Sciatic nerve (tissue), 2 donors: Measurements from ENCODE around the gene C1orf210. TPM values are rescaled to one million over a fixed set of nuclear protein-coding genes. Genes with fewer than 3 reads are reported as not detected.

Source experiments
- ATAC-seq: fragments of 200-7000 bp; cut with Tn5 transposase; one replicate; pipeline ENCODE4 v1.9.1; 2020; ENCODE audit warnings: mild to moderate bottlenecking, moderate library complexity
- DNase-seq: peaks from one replicate; pipeline ENCODE4 v3.0.0-alpha.2; 2020; ENCODE audit warnings: low spot score
- intact Hi-C: fragments of 100-400 bp; cut with DNase I; formaldehyde crosslinking; loops from one replicate; pipeline ENCODE4 v1.14.2; 2022
- total RNA-seq: library from RNA; stranded (reverse); fragmentation: NEBNext Ultra II Directional; extraction: Animal tissue kit (Norgen Biotek cat#: 25700); gene quantifications from one replicate; pipeline ENCODE4 v1.2.1, GENCODE V29; 2021
- donor health status: DM: no; HTN: no; CAD: no.
- donor health status: DM: no; HTN: no; CAD: no.

C1orf210 gene
- total RNA-seq, 1 donor from 2014 or later = not detected

DNA sequence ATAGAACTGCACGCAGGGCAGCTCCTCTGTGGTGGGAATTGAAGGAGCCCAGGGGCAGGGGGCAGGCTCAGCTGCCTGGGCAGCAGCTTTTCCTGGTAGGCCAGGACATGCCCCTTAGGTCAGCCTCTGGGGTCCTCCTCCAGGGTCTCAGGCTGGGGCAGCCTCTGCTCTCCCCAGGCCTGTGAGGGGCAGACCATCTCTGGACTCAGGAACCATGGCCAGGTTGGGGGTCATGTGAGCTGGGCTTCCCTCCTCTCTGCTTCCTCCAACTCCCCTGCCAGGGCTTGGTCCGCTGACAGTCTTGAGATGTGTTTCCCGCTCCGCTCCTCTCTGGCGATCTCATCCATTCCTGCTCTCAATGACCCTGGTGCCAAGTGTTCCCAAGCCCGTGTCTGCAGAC lies 5.7 kb downstream of the C1orf210 start:
- DNase-seq (no peak), ATAC-seq (no peak)
- intact Hi-C loops = no loop called here

DNA sequence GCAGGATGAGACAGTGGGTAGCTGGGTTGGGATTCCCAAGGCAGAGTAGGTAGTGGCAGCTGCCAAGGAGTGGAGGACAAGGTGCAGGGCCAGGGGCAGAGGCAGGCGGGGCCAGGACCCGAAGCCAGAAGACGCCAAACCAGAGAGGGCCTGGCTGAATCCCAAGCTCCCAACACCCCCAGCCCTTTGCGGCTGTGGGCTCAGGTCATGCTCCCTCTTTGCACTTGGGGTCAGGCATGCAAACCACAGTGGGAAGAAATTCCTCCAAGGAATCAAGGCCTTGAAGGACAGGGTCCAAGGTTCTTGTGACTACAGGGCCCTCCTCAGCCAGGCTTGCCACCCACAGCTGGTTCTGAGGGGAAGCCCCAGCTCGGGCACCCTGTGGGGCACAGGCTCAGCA lies 6.2 kb downstream of the C1orf210 start:
- ATAC-seq (no peak), DNase-seq (no peak)
- intact Hi-C loops = no loop called here

DNA sequence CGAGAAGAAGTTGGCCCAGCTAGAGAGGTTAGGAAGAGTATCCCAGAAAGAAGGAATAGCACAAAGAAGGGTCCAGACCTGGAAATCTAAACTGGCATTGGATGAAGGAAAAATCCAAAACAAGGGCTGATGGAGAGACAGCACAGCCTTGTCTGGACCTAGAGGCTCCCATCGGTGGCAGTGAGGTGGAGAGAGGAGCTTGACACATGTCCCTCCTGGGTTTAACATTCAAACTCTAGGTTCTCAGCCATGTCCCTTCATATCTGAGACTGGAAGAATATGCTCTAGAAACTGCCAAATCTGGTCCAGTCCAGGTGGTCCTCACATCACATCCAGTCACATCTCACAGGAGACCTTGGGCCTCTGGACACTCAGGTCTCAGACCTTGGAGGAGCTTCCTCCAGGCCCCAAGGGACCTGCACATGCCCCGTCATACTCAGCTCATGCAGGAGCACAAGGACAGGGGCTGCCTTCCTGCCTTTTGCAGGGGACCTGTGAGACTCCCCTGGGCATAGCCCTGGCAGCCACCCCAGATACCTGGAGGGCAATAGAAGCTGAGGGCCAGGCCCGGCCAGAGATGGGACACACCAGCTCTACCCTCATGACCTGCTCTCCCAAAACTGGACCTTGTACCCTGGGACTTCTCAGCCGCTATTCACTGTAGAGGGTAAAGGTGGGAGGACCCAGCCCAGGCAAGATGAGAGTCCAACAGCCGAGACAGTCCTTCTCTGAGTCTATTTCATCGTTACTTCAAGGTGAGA lies 8.1 kb downstream of the C1orf210 start:
- ATAC-seq = no peak
- DNase-seq = peak; percentile 47
- intact Hi-C loops = no loop called here

DNA sequence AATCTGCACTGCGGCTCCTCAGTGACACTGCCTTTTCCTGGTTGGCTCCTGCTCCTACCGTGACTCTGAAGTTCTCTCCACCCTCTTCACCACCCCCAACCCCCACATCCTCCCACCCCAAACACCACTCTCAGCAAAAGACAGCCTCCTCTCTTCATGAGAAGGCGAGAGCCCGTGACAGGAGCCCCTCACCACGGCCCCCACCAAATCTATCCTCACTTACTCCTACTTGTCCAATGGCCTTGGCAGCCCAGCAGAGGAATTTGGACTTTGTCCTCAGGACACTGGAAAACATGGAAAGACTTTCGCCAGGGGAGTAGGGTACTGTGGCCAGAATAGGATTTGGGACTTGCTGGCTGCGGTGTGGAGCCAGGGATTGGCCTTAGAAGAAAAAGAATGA lies 8.7 kb downstream of the C1orf210 start:
- intact Hi-C loops = no loop called here
- no peak for ATAC-seq
- DNase-seq = peak; percentile 27

DNA sequence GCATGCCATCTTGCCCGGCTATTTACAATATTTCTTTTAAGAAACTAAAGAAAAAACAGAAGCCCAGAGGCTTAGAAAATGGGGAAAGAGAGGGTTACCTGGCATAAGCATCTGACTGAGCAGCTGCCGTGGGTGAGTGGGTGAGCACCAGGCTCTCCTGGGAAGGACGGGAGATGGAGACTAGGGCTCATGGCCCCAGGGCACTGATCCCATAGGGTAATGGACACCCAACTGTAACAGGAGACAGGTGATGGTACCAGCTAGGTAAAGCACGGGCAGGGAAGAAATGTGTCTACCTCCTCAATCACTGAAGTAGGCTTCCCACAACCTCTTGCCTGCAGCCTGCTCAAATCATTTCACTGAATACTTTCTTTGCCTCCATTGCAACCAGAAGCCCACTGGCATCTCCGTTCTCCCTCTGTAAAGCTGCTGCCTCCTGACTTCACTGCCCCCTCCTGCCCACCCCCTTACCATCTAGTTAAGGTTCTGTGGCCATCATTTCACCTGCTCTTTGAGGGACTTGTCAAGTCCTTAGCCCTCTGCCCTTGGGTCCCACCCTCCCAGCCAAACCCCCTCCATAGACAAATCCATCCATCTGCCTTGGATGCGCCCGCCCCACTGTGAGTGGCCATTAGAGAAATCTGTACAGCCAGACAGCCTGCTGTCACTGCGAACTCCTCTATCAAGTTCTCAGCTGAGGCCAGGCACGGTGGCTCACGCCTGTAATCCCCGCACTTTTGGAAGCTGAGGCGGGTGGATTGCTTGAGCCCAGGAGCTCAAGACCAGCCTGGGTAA lies 9.4 kb downstream of the C1orf210 start:
- intact Hi-C loops = no loop called here
- DNase-seq = peak; percentile 50

DNA sequence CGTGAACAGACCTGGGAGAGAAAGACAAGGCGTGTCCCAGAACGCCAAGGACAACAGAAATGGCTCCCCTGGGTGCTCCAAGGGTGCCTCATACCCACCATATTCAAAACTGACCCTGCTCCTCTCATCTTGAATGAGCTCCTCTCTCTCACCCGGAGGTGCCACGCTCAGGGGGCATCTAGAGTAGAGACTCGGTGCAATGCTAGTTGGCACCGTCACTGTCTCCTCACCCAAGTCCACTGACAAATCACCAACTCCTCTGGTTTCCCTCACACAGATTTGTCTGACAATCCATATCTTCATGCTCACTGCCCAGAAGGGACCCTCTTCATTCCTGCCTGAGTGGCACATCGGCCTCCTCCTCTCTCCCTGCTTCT lies 10.6 kb downstream of the C1orf210 start:
- ATAC-seq (no peak), DNase-seq (peak; percentile 13)
- intact Hi-C loops = no loop called here

More for the DNA sequence above, 9.4 kb downstream of the C1orf210 start:
- ATAC-seq = no peak

DNA sequence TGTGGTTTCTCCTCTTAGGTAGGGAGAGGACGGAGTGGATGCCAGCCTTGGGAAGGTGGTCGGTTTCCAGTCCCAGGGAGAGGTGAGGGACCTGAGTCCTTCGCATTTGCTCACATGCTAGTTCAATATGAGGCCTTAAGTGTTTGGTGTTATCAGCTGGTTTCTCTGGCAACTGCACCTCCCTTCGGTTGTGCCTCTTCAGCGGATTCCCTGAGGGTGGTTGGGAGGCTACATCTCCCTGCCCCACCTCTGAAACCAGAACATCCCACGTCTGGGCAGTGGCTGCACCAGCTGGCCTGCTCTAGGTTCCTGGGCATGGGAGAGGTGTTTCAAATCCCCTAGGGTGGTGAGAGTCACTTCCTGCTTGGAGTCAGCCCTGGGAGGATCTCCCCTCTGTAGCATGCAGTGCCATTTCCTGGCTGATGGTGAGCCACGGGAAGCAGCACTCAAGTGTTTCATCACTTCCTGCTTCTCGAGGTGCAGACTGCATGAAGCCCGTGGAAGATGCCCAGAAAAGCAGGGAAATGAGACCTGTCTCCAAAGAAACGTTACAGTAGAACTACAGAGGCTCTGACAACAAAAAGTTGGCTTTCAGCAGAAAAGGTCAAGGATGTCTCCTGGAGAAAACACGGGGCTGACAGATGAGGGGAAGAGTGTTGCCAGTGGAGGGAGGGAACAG lies 11.1 kb downstream of the C1orf210 start:
- intact Hi-C loops = no loop called here
- DNase-seq (peak; percentile 46), ATAC-seq (no peak)

DNA sequence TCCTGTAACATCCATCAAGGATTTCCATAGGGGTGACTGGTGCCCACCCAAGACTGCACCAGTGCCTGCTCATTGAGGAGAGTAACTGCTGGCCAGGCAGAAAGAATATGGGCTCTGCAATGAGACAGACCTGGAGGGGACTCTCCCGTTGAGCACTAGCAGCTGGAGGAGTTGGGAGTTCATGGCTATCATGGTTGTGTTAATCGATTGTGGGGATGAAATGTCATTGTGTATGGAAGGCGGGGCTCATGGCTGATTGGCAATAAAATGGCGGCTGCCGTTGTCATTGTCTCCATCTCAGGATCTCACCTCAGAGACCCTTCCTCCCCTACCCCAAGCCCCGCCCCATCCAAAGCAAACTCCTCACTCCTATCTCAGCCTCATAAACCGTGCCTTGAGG lies 11.7 kb downstream of the C1orf210 start:
- intact Hi-C loops = no loop called here
- DNase-seq (peak; percentile 19), ATAC-seq (no peak)

DNA sequence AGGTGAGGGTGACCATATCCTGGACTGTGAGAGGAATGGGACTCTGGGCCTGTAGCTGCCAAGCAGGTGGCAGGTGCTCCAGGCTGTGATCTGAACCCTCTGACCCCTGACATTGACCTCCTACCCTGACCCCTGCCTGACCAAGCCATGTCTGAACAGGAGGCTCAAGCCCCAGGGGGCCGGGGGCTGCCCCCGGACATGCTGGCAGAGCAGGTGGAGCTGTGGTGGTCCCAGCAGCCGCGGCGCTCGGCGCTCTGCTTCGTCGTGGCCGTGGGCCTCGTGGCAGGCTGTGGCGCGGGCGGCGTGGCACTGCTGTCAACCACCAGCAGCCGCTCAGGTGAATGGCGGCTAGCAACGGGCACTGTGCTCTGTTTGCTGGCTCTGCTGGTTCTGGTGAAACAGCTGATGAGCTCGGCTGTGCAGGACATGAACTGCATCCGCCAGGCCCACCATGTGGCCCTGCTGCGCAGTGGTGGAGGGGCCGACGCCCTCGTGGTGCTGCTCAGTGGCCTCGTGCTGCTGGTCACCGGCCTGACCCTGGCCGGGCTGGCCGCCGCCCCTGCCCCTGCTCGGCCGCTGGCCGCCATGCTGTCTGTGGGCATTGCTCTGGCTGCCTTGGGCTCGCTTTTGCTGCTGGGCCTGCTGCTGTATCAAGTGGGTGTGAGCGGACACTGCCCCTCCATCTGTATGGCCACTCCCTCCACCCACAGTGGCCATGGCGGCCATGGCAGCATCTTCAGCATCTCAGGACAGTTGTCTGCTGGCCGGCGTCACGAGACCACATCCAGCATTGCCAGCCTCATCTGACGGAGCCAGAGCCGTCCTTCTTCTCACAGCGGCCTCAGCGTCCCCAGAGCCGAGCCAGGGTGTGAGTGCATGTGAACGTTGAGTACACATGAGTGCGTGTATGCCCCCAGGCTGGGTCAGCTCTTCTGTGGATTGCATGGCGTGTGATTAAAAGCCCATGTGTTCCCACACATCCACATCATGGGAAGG lies 12.5 kb downstream of the C1orf210 start:
- peak; percentile 47 for DNase-seq
- intact Hi-C loops = no loop called here
- ATAC-seq = no peak

DNA sequence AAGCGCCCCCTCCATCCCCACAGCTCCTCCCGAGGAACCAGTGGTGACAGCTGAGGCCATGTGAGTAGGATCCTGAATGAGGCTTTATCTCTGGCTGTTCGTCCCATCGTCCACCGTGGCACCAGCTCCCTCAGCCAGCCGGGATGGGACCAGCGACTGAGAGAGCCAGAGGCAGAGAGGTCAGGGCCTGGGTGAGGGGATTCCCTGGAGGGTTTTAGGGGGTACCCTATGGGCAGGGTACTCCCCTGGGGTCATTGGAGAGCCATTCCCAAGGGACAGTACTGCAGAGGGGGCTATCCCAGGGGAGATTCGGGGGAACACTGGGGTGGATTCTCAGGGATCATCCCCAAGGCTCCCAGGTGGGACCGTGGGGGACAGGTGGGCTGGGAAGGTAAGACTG lies 13.2 kb downstream of the C1orf210 start:
- intact Hi-C loops = no loop called here
- peak; percentile 37 for DNase-seq
- no peak for ATAC-seq

DNA sequence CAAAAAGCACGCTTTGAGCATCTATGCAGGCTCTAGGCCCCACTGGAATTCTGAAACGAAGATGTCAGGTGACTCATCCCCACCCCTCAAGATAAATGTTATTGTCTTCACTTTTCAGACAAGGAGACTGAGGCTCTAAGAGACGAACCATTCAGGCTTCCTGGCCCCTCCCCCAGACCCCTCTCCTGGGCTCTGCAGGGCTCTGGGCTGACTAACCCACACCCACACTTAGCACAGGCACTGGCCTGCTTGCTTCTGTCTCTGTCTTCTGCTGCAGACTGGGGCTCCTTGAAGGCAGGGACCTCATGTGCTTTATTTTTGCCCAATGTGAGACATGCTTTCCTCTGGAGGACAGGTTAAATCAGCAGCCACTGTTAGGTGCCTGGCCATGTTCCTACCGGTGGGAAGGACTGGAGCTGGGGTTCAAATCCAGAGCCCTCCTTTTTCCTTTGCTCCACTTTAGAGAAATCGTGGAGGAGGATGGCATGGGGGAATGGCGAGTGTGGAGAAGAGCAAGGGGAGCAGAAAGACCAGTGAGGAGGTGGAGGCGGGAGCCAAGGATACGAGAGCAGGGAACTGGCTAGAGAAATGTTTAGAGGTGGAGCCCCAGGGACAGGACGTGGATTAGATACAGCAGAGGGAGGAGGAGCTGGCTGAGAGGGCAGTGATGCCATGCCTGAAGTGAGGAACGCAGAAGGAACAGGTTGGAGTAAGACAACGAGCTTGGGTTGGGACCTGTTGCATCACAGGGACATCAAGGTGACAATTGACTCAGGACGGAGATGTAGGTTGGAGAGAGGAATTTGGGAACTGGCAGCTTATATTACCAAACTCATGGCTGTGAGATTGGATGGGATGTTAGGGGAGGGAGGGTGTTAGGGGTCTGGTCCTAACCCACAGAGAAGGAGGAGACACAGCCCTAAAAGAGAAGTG lies 13.9 kb downstream of the C1orf210 start:
- ATAC-seq (no peak), DNase-seq (peak; percentile 28)

DNA sequence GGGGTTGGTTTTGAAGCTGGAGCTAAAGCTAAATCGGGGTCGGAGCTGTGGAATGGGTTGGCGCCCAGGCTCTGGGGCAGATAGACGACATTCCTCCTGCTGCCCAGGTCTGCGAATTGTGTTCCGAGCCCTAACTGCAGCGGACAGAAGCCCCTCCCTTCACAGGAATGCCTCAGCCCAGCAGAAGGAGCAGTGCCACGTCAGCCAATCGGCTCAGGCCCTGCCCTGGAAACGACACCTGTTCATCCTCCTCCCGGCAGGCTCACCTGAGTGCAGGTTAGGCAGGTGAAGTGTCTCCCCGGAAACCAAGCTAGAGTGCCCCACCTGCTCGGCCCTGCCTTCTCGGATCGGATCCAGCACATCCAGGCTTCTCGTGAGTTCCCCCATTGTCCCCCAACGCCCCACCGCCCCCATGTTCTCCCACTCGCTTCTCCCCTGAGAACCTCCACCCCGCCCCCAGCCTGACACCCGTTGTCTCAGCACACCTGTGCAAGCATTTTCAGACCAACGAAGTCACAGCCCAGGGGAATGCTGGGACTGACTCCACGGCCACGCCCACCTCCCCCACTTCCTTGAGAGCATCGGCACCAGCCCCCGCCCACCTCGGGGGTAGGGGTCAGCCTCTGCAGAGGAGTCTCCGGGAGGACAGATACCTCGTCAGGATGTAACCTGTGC lies 14.8 kb downstream of the C1orf210 start:
- ATAC-seq (no peak), DNase-seq (peak; percentile 60)
- intact Hi-C loops = no loop called here

More for the DNA sequence above, 13.9 kb downstream of the C1orf210 start:
- intact Hi-C loops = no loop called here

DNA sequence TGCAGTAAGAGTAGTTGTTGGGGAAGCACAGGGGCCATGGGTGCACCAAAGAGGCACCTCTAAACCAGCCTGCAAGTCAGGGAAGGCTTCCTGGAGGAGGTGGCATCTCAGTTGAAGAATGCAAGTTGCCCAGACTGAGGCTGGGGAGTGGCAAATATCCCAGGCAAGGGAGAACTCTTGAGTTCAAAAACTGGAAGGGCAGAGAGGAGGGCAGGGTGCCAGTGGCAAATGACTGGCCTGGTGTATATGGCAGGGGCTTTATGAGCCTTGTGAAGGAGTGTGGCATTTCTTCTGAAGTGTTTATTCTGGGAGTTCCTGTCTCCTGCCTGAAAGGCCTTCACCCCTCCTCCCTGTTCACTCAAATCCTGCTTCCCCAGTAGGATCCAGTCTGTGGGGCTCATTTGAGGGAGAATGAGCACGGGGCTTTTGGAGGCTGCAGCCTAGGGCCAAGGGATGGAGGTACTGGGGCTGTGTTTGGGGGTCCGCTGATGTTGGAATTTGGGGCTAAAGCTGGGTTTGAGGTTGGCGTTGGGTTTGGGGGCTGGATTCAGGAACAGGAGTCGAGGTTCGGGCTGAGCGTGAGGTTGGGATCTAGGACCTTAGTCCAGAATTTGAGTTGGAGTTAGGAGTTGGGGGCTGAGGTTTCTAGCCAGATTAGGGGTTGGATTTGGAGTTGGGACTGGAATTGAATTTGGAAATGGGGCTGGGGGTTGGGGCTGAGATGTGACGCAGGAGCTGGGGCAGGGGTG lies 15.6 kb downstream of the C1orf210 start, which contains the start of gene TMEM125:
TSS of gene TMEM125 (plus strand) at position 357 of the 749 bp plus-strand sequence. CDS start 2,740 bp downstream, outside the sequence.
- ATAC-seq (no peak), DNase-seq (peak; percentile 41)
- intact Hi-C loops = no loop called here

DNA sequence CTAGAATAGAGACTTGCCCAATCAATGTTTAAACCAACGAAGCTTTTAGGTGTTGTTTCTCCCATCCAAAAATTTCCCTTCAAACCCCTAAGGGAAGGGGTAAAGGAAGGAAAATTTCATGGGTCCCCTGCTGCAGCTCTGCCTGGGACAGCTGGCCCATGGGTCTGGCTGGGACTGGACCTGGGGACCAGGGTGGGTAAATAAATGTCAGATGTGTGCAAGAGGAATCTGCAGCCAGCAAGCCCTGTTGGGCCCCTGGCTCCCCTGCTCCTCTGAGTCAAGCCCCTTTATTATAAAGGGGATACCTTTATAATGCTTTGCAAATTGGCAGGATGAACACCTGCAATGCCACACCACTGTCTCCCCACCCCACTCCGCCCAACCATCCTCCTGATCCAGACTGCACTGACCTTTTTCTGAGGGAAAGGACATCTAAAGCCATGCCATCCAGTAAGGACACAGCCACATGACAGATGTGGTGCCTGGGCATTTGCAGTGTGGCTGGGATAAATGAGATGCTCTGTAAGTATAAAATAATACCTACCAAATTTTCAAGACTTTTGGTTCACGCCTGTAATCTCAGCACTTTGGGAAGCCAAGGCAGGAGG lies 17.5 kb downstream of the C1orf210 start:
- intact Hi-C loops = no loop called here
- ATAC-seq = no peak
- peak; percentile 23 for DNase-seq

DNA sequence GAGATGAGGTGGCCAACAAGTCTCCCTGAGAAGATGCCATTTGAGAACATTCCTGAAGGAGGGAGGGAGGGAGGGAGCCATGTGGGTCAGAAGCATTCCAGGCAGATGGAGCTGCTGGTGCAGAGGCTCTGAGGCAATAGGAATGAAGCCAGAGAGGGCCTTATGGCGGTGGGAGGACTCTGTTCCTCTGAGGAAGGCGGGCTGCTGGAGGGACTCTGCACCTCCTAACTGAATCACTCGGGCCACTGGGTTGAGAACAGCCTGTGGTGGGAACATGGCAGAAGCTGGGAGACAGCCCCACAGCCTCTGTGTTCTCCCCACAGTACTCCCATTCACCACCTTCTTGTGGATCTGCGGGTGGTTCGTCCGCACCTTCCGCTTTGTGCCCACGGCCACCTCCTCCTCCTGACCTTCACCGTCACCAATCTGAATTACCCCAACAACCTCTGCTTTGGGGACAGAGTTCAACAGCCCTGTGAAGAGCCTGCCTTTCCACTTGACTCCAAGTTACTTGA lies 18.0 kb downstream of the C1orf210 start:
- ATAC-seq (no peak), DNase-seq (peak; percentile 34)
- intact Hi-C loops = no loop called here

DNA sequence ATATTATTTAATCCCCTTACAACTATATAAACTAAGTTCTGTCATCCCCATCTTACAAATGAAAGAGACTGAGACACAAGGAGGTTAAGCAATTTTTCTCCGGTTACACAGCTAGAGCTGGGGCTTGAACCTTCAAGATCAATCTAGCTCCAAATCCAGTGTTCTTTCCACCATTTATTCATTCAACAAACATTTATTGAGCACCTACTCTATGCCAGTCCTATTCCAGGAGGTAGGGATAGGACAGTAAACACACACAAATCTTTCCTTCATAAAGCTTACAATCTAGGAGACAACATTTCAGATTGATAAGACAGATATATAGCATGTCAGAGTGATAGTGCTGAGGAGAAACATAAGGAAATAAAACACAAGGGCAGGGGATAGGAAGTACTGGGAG lies 18.5 kb downstream of the C1orf210 start:
- intact Hi-C loops = no loop called here
- DNase-seq (no peak), ATAC-seq (no peak)
